Endothelial cell of umbilical vein (primary cell): ENCODE data around the gene CRCP. TPM values are rescaled to one million over a fixed set of nuclear protein-coding genes. Genes with fewer than 3 reads are reported as not detected.

Experiments used
- BruUV-seq: library from RNA; stranded (reverse); fragments of 400-500 nt; replicated peaks from 2 replicates; lab custom pipeline; 2021; lab: Mats Ljungman, UMichigan
- CTCF ChIA-PET: fragments of 300-600, 350-600 bp; sonication (Branson Sonifier 250); formaldehyde crosslinking; loops from one replicate; lab custom pipeline; 2021; ENCODE audit warnings: antibody characterized with exemption, inconsistent platforms; lab: Charles Lee
- POLR2A ChIA-PET: fragments of 300-600, 350-600 bp; sonication (Branson Sonifier 250); formaldehyde crosslinking; loops from one replicate; lab custom pipeline; 2021; ENCODE audit warnings: antibody characterized with exemption, inconsistent platforms; lab: Charles Lee
- DNase-seq: peaks from one replicate; pipeline ENCODE4 v3.0.0-alpha.2; 2011; ENCODE audit warnings: low read depth, low spot score
- FAIRE-seq: peaks from 2 replicates; lab custom pipeline; 2011; peaks lifted over from hg19 to GRCh38; lab: Jason Lieb, UNC
- H2AFZ ChIP-seq: 2 replicates; pipeline ENCODE4 v1.6.0; 2012; ENCODE audit warnings: low read depth, low read length, control low read depth, inconsistent platforms
- H3K27ac ChIP-seq: 2 replicates; pipeline ENCODE4 v1.5.1; 2011; ENCODE audit warnings: low read depth, mild to moderate bottlenecking, control low read depth, low read length, moderate library complexity; ENCODE audit not compliant: insufficient read depth
- H3K27me3 ChIP-seq, 2 experiments: 2 replicates each; pipeline versions ENCODE4 v1.6.0 to v1.6.1; 2011; ENCODE audit warnings: low read length in 2 of 2, mixed read lengths in 1 of 2; ENCODE audit not compliant: control insufficient read depth in 2 of 2, insufficient read depth in 2 of 2
- H3K36me3 ChIP-seq, 2 experiments: 2 replicates in 1 of 2; 3 replicates in 1 of 2; pipeline ENCODE4 v1.5.1; 2011; ENCODE audit warnings: low read length in 2 of 2, mild to moderate bottlenecking in 1 of 2, moderate library complexity in 1 of 2; ENCODE audit not compliant: control insufficient read depth in 2 of 2, insufficient read depth in 2 of 2; ENCODE audit errors: extremely low read depth in 1 of 2
- H3K4me1 ChIP-seq: 3 replicates; pipeline ENCODE4 v1.5.1; 2011; ENCODE audit warnings: mild to moderate bottlenecking, low read length; ENCODE audit not compliant: control insufficient read depth, insufficient read depth; ENCODE audit errors: extremely low read depth
- H3K4me2 ChIP-seq: 2 replicates; pipeline ENCODE4 v1.6.1; 2011; ENCODE audit warnings: low read length, control low read depth, mixed read lengths; ENCODE audit not compliant: insufficient read depth
- H3K4me3 ChIP-seq, 3 experiments: fragments of 200-600 bp in 1 of 3; sonication (generic), shearing (Covaris generic) in 1 of 3; replicated peaks in 1 of 3; 2 replicates each; pipeline ENCODE4 v1.5.1; 2011 to 2016; ENCODE audit warnings: control low read depth in 3 of 3, low read length in 3 of 3, mild to moderate bottlenecking in 2 of 3, inconsistent platforms in 1 of 3, low read depth in 1 of 3, moderate library complexity in 1 of 3; ENCODE audit not compliant: insufficient read depth in 1 of 3
- H3K79me2 ChIP-seq: 2 replicates; pipeline ENCODE4 v1.6.0; 2012; ENCODE audit warnings: low read length, inconsistent platforms; ENCODE audit not compliant: control insufficient read depth, insufficient read depth
- H3K9ac ChIP-seq: replicated peaks from 2 replicates; pipeline ENCODE3; 2011; ENCODE audit warnings: low read length, control low read depth; ENCODE audit not compliant: insufficient read depth; ENCODE audit errors: extremely low read depth
- H3K9me1 ChIP-seq: replicated peaks from 3 replicates; pipeline ENCODE4 v1.6.0; 2011; ENCODE audit warnings: mild to moderate bottlenecking, low read length; ENCODE audit not compliant: control insufficient read depth, insufficient read depth; ENCODE audit errors: extremely low read depth
- H3K9me3 ChIP-seq: replicated peaks from 2 replicates; pipeline ENCODE4 v1.5.1; 2012; ENCODE audit warnings: low read length, inconsistent platforms; ENCODE audit not compliant: control insufficient read depth, insufficient read depth
- H4K20me1 ChIP-seq: replicated peaks from 2 replicates; pipeline ENCODE3; 2011; ENCODE audit warnings: mild to moderate bottlenecking, low read length; ENCODE audit not compliant: control insufficient read depth, insufficient read depth; ENCODE audit errors: extremely low read depth
- EZH2 ChIP-seq: IDR thresholded peaks from 2 replicates; pipeline ENCODE4 v1.6.1; 2012; ENCODE audit warnings: borderline replicate concordance, low read depth, mild to moderate bottlenecking, moderate library complexity, low read length, inconsistent platforms; ENCODE audit not compliant: severe bottlenecking
- FOS ChIP-seq: IDR thresholded peaks from 2 replicates; pipeline ENCODE4 v1.6.1; 2011; ENCODE audit warnings: mild to moderate bottlenecking, low read length, moderate library complexity, borderline replicate concordance; ENCODE audit not compliant: insufficient read depth
- GATA2 ChIP-seq: IDR thresholded peaks from 2 replicates; pipeline ENCODE4 v1.7.0; 2011; ENCODE audit warnings: low read depth, mild to moderate bottlenecking, moderate library complexity, mixed read lengths, low read length; ENCODE audit not compliant: insufficient read length, insufficient read depth
- JUN ChIP-seq: IDR thresholded peaks from 2 replicates; pipeline ENCODE4 v1.6.1; 2011; ENCODE audit warnings: borderline replicate concordance, low read depth; ENCODE audit not compliant: insufficient read length, insufficient read depth
- MYC ChIP-seq: IDR thresholded peaks from one replicate; pipeline ENCODE4 v1.6.1; 2011; ENCODE audit warnings: mild to moderate bottlenecking, low read depth, low read length
- POLR2A ChIP-seq: IDR thresholded peaks from 2 replicates; pipeline ENCODE4 v1.6.1; 2012; ENCODE audit warnings: low read depth, mild to moderate bottlenecking, control low read depth, low read length
- POLR2AphosphoS5 ChIP-seq: IDR thresholded peaks from 2 replicates; pipeline ENCODE4 v1.6.1; 2012; ENCODE audit warnings: low read depth, mild to moderate bottlenecking, control low read depth, low read length, moderate library complexity; ENCODE audit not compliant: insufficient read depth
- dilution Hi-C: fragments of 300-500 bp; cut with MboI; formaldehyde crosslinking; loops from one replicate; pipeline ENCODE4 v1.15.0; 2019; ENCODE audit warnings: low sequenced_read_pairs; ENCODE audit not compliant: extremely low pct_ligation_motif_present
- intact Hi-C: fragments of 100-400 bp; cut with micrococcal nuclease; formaldehyde crosslinking; loops from one replicate; pipeline ENCODE4 v1.10.0; 2022
- polyA plus RNA-seq, 4 experiments: library from polyadenylated mRNA; depleted of rRNA in 3 of 4; stranded (reverse) in 3 of 4; unstranded in 1 of 4; fragments of >200 nt; gene quantifications; 2 replicates each; pipeline versions ENCODE4 v1.2.1 to v1.2.3, GENCODE V29; 2011 to 2012; ENCODE audit warnings: missing spikeins in 1 of 4
- total RNA-seq: library from RNA; stranded (reverse); gene quantifications from 2 replicates; pipeline ENCODE4 v1.2.3, GENCODE V29; 2021
- TF ChIP-seq, protein P1 (sequence below), 2 donors: IDR thresholded peaks; 1 replicate in 1 of 2; 2 replicates in 1 of 2; pipeline ENCODE4 v1.5.1; 2011; ENCODE audit warnings: low read length in 2 of 2, mild to moderate bottlenecking in 2 of 2, moderate library complexity in 2 of 2, control low read depth in 1 of 2, inconsistent platforms in 1 of 2, low read depth in 1 of 2; ENCODE audit not compliant: insufficient read depth in 1 of 2; ENCODE audit errors: extremely low read depth in 1 of 2
- TF ChIP-seq, protein P2 (sequence below): IDR thresholded peaks from 2 replicates; pipeline ENCODE4 v1.6.1; 2011; ENCODE audit not compliant: insufficient read depth, insufficient read length

Gene CRCP
- total and polyA plus RNA-seq, 2 donors (not counting 3 experiments of a cell fraction or from before 2014, with no cell fraction given): 14.2 to 29.7 TPM

DNA sequence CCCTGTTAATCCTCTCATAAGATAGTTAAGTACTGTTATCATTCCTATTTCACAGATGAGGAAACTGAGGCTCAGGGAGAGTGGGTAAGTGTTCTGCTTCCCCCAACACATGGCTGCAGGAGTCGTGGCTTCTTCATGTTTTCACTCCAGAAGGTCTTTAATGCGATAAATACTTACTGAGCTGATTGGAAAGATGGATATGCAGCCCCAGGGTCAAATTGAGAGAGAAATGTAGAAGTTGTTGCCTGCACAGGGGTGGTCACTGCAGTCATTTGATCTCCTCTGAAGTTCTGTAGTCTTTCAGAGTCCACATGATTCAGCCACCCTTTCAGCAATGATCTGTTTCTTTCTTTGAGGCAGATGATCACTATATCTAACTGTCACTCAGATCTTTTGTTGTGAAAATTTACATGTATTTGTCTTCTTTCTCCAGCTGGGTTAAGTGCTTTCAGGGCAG lies 29.3 kb downstream of the CRCP start:
- BruUV-seq: no TSS peak
- Histone ChIP-seq H3K27ac (no peak overlapping the region), H3K9me3 (no peaks in the 10 kb centered on the region), H3K4me1 (peaks cover 8% of the 10 kb centered on the region), H3K36me3 (peaks cover 14 to 16% of the 10 kb centered on the region in 2 experiments), H3K27me3 (no peaks in the 10 kb centered on the region), H2AFZ (no peak overlapping the region), H4K20me1 (no peaks in the 10 kb centered on the region), H3K9me1 (no peaks in the 10 kb centered on the region), H3K4me2 (no peak overlapping the region), H3K4me3 (no peak overlapping the region), H3K79me2 (peaks cover 4% of the 10 kb centered on the region), H3K9ac (no peak overlapping the region)
- DNase-seq (no peak), FAIRE-seq (no peak)
- dilution Hi-C loops (no loop called here), intact Hi-C loops (no loop called here)
- POLR2A ChIA-PET: no interaction called here
- TF ChIP-seq EZH2 (no peak), POLR2A (no peak), POLR2AphosphoS5 (no peak), MYC (no peak), GATA2 (no peak), FOS (no peak), JUN (no peak)
- TF ChIP-seq, protein P1, sequence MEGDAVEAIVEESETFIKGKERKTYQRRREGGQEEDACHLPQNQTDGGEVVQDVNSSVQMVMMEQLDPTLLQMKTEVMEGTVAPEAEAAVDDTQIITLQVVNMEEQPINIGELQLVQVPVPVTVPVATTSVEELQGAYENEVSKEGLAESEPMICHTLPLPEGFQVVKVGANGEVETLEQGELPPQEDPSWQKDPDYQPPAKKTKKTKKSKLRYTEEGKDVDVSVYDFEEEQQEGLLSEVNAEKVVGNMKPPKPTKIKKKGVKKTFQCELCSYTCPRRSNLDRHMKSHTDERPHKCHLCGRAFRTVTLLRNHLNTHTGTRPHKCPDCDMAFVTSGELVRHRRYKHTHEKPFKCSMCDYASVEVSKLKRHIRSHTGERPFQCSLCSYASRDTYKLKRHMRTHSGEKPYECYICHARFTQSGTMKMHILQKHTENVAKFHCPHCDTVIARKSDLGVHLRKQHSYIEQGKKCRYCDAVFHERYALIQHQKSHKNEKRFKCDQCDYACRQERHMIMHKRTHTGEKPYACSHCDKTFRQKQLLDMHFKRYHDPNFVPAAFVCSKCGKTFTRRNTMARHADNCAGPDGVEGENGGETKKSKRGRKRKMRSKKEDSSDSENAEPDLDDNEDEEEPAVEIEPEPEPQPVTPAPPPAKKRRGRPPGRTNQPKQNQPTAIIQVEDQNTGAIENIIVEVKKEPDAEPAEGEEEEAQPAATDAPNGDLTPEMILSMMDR (IDR thresholded peaks at IDR 0.05; ENCODE audit: extremely low read depth in 1 of 2, insufficient read depth in 1 of 2, low read depth in 1 of 2, low read length in 2 of 2): no peak
- TF ChIP-seq, protein P2, sequence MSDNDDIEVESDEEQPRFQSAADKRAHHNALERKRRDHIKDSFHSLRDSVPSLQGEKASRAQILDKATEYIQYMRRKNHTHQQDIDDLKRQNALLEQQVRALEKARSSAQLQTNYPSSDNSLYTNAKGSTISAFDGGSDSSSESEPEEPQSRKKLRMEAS: no peak
- CTCF ChIA-PET: interaction anchor here (0.7 kb wide), 1 partner anchor 36 kb away, joined by 3 read pairs; no protein-coding TSS in a partner anchor
